K562 (cell line): ENCODE data around the gene PDE6D. TPM values are rescaled to one million over a fixed set of nuclear protein-coding genes. Genes with fewer than 3 reads are reported as not detected.

Source experiments
- ETV1 ChIP-seq: fragments of 450-650 bp; conservative IDR thresholded peaks from 2 replicates; pipeline ENCODE4 v1.6.1; 2016; ENCODE audit warnings: missing genetic modification characterization, control low read depth, low read depth, missing compliant biosample characterization
- GATA2 ChIP-seq: sonication (generic); formaldehyde crosslinking; IDR thresholded peaks from 2 replicates; pipeline ENCODE4 v1.4.0; 2020; ENCODE audit warnings: mild to moderate bottlenecking, missing genetic modification reagents
- GTF2A2 ChIP-seq: IDR thresholded peaks from 2 replicates; pipeline ENCODE4 v1.6.1; 2016; ENCODE audit warnings: mild to moderate bottlenecking, missing genetic modification characterization, missing compliant biosample characterization
- HDAC6 ChIP-seq: IDR thresholded peaks from 2 replicates; pipeline ENCODE4 v1.6.1; 2012; ENCODE audit warnings: low read depth, mild to moderate bottlenecking, control low read depth, inconsistent platforms, low read length, moderate library complexity
- HIVEP1 ChIP-seq: fragments of 250-450 bp; sonication (Bioruptor Pico); IDR thresholded peaks from 2 replicates; pipeline ENCODE4 v1.4.0; 2020; ENCODE audit warnings: mild to moderate bottlenecking
- NFE2 ChIP-seq: IDR thresholded peaks from 2 replicates; pipeline ENCODE4 v1.6.1; 2014; ENCODE audit warnings: antibody characterized with exemption, low read depth
- NR2C2 ChIP-seq, 2 experiments: fragments of 200-800 bp in 1 of 2; sonication (Bioruptor generic) in 1 of 2; sonication (generic) in 1 of 2; formaldehyde crosslinking in 1 of 2; IDR thresholded peaks; 2 replicates each; pipeline versions ENCODE4 v1.6.1 to v1.8.0; 2016 to 2022; ENCODE audit warnings: mild to moderate bottlenecking in 1 of 2, missing compliant biosample characterization in 1 of 2, missing genetic modification characterization in 1 of 2, missing genetic modification reagents in 1 of 2
- PCBP2 ChIP-seq: fragments of 200-400 bp; formaldehyde crosslinking; IDR thresholded peaks from 2 replicates; pipeline ENCODE4 v1.6.1; 2018; ENCODE audit warnings: low read length, low read depth, mild to moderate bottlenecking, moderate library complexity; ENCODE audit not compliant: poor library complexity, severe bottlenecking
- PHB ChIP-seq: fragments of 250-450 bp; sonication (Bioruptor Pico); IDR thresholded peaks from 2 replicates; pipeline ENCODE4 v1.5.0; 2021
- RBM22 ChIP-seq: fragments of 200-400 bp; formaldehyde crosslinking; IDR thresholded peaks from 2 replicates; pipeline ENCODE4 v1.6.1; 2018; ENCODE audit warnings: low read length, low read depth; ENCODE audit not compliant: poor library complexity, severe bottlenecking
- RREB1 ChIP-seq: fragments of 250-450 bp; sonication (Bioruptor Pico); IDR thresholded peaks from 2 replicates; pipeline ENCODE4 v1.4.0; 2020
- XRCC4 ChIP-seq: IDR thresholded peaks from one replicate; pipeline ENCODE4 v1.6.1; 2011; ENCODE audit not compliant: insufficient read depth, insufficient read length; ENCODE audit errors: extremely low read depth
- YY1 ChIP-seq, 3 experiments: IDR thresholded peaks; 2 replicates each; pipeline ENCODE4 v1.6.1; 2011; ENCODE audit warnings: low read length in 2 of 3, mild to moderate bottlenecking in 2 of 3, moderate library complexity in 2 of 3, borderline replicate concordance in 1 of 3, control low read depth in 1 of 3, low read depth in 1 of 3; ENCODE audit not compliant: insufficient read depth in 3 of 3, insufficient replicate concordance in 2 of 3, control insufficient read depth in 1 of 3, insufficient read length in 1 of 3; ENCODE audit errors: extremely low read depth in 1 of 3
- ZNF121 ChIP-seq: sonication (generic); formaldehyde crosslinking; conservative IDR thresholded peaks from 2 replicates; pipeline ENCODE4 v1.8.0; 2022; ENCODE audit warnings: missing genetic modification reagents
- ZNF277 ChIP-seq: fragments of 250-450 bp; sonication (Bioruptor Pico); IDR thresholded peaks from 2 replicates; pipeline ENCODE4 v1.8.0; 2022; ENCODE audit warnings: inconsistent platforms, mild to moderate bottlenecking, moderate library complexity, borderline replicate concordance
- polyA plus RNA-seq, 8 experiments: library from polyadenylated mRNA; depleted of rRNA in 4 of 8; stranded (reverse) in 5 of 8; unstranded in 3 of 8; fragments of >200 nt; fragmentation: Nextera tagmentation in 2 of 8; fragmentation: Illumina TruSeq in 1 of 8; extraction: Ambion mirVana in 2 of 8; extraction: Trizol in 1 of 8; gene quantifications; 2 replicates each; pipeline versions ENCODE4 v1.2.1 to v1.2.3, GENCODE V29; 2011 to 2014; ENCODE audit warnings: inconsistent platforms in 1 of 8, missing spikeins in 1 of 8
- total RNA-seq, 7 experiments: library from RNA; depleted of rRNA in 6 of 7; stranded (reverse); fragments of >200 nt in 6 of 7; fragmentation: Illumina TruSeq in 2 of 7; extraction: Trizol in 2 of 7; gene quantifications; 2 replicates each; pipeline versions ENCODE4 v1.2.1 to v1.2.3, GENCODE V29; 2011 to 2021; ENCODE audit warnings: low replicate concordance in 1 of 7
- TF ChIP-seq, protein P1 (sequence below): sonication (generic); formaldehyde crosslinking; IDR thresholded peaks from 2 replicates; pipeline ENCODE4 v1.5.0; 2020; ENCODE audit warnings: missing genetic modification reagents
- TF ChIP-seq, protein P2 (sequence below): fragments of 450-650 bp; conservative IDR thresholded peaks from 2 replicates; pipeline ENCODE4 v1.6.1; 2016; ENCODE audit warnings: missing genetic modification characterization, low read depth, mild to moderate bottlenecking, missing compliant biosample characterization, moderate library complexity
- TF ChIP-seq, protein P3 (sequence below): sonication (generic); formaldehyde crosslinking; IDR thresholded peaks from 2 replicates; pipeline ENCODE4 v1.8.0; 2022; ENCODE audit warnings: missing genetic modification reagents, mild to moderate bottlenecking, moderate library complexity, borderline replicate concordance

PDE6D gene
- total and polyA plus RNA-seq, 9 of the 15 experiments (the other 6 are each of a cell fraction or from before 2014, with no cell fraction given), result 0.65 to 11.6 (median 7.0) TPM

DNA sequence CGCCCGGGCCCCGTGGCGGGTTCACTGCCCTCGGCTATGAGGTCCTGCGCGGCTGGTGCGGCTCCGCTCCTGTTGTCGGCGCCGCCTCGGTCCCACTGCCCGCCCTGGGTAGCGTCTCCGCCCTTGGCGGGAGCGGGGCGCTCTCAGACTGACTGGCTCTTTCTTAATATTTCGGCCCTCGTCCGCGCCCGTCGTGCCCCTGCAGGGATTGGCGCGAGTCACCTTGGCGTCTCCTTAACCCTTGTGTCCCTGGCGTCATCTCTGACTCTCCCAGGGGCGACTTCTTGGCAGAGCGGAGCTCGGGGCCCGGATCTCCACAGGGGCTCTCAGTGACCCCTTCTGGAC is 71.5 kb downstream of the PDE6D start (continued):
- no peak for TF ChIP-seq PCBP2
- TF ChIP-seq, protein P1, sequence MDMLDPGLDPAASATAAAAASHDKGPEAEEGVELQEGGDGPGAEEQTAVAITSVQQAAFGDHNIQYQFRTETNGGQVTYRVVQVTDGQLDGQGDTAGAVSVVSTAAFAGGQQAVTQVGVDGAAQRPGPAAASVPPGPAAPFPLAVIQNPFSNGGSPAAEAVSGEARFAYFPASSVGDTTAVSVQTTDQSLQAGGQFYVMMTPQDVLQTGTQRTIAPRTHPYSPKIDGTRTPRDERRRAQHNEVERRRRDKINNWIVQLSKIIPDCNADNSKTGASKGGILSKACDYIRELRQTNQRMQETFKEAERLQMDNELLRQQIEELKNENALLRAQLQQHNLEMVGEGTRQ (CRISPR knock-in tag), result no peak
- TF ChIP-seq NFE2, result no peak
- no peak for TF ChIP-seq PHB (CRISPR knock-in tag)
- TF ChIP-seq HDAC6, result no peak
- no peak for TF ChIP-seq HIVEP1 (CRISPR knock-in tag)
- TF ChIP-seq ZNF121 (CRISPR knock-in tag), result no peak
- no peak for TF ChIP-seq YY1 (IDR thresholded peaks at IDR 0.05; ENCODE audit: borderline replicate concordance in 1 of 3, control insufficient read depth in 1 of 3, extremely low read depth in 1 of 3, insufficient read depth in 3 of 3, insufficient read length in 1 of 3, insufficient replicate concordance in 2 of 3, low read depth in 1 of 3, low read length in 2 of 3)
- TF ChIP-seq XRCC4, result no peak
- TF ChIP-seq ETV1 (tag), result no peak
- peak; percentile 38 for TF ChIP-seq RBM22
- TF ChIP-seq, protein P2, sequence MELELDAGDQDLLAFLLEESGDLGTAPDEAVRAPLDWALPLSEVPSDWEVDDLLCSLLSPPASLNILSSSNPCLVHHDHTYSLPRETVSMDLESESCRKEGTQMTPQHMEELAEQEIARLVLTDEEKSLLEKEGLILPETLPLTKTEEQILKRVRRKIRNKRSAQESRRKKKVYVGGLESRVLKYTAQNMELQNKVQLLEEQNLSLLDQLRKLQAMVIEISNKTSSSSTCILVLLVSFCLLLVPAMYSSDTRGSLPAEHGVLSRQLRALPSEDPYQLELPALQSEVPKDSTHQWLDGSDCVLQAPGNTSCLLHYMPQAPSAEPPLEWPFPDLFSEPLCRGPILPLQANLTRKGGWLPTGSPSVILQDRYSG, result no peak
- TF ChIP-seq RREB1 (CRISPR knock-in tag), result no peak
- TF ChIP-seq ZNF277, result no peak
- TF ChIP-seq NR2C2 (CRISPR knock-in tag; IDR thresholded peaks at IDR 0.05), result no peak
- TF ChIP-seq NR2C2 (tag; IDR thresholded peaks at IDR 0.05), result no peak
- TF ChIP-seq GTF2A2 (tag), result no peak
- TF ChIP-seq, protein P3, sequence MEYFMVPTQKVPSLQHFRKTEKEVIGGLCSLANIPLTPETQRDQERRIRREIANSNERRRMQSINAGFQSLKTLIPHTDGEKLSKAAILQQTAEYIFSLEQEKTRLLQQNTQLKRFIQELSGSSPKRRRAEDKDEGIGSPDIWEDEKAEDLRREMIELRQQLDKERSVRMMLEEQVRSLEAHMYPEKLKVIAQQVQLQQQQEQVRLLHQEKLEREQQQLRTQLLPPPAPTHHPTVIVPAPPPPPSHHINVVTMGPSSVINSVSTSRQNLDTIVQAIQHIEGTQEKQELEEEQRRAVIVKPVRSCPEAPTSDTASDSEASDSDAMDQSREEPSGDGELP (CRISPR knock-in tag), result peak; percentile 43; the same call in 1 of the 2 replicates
- no peak for TF ChIP-seq GATA2 (CRISPR knock-in tag)
